PFSK-1 (cell line): ENCODE measurements around the gene CLIC3.

Source experiments
- FOXP2 ChIP-seq: optimal IDR thresholded peaks from 2 replicates; pipeline ENCODE3; 2011; ENCODE audit warnings: borderline replicate concordance, control low read depth, inconsistent platforms; ENCODE audit not compliant: insufficient read depth; ENCODE audit errors: extremely low read length, extremely low read depth
- POLR2AphosphoS5 ChIP-seq: IDR thresholded peaks from 2 replicates; pipeline ENCODE4 v1.6.1; 2012; ENCODE audit warnings: low read depth, mild to moderate bottlenecking, control low read depth, low read length, moderate library complexity
- REST ChIP-seq, 2 experiments: IDR thresholded peaks; 2 replicates each; pipeline versions ENCODE4 v1.6.1 to v1.8.0; 2011 to 2012; ENCODE audit warnings: low read depth in 2 of 2, low read length in 2 of 2, control low read depth in 1 of 2, inconsistent platforms in 1 of 2, mild to moderate bottlenecking in 1 of 2, moderate library complexity in 1 of 2; ENCODE audit not compliant: insufficient read depth in 1 of 2
- SIN3A ChIP-seq: IDR thresholded peaks from 2 replicates; pipeline ENCODE4 v1.6.1; 2012; ENCODE audit warnings: mild to moderate bottlenecking, low read length, moderate library complexity, borderline replicate concordance; ENCODE audit not compliant: insufficient read depth
- TAF1 ChIP-seq: IDR thresholded peaks from 2 replicates; pipeline ENCODE4 v1.6.1; 2012; ENCODE audit warnings: low read length, control low read depth, borderline replicate concordance; ENCODE audit not compliant: insufficient read depth

- no peak for TF ChIP-seq POLR2AphosphoS5
- TF ChIP-seq TAF1, result no peak
- TF ChIP-seq SIN3A, result no peak
- no peak for TF ChIP-seq REST (IDR thresholded peaks at IDR 0.05; ENCODE audit: insufficient read depth in 1 of 2, low read depth in 2 of 2, low read length in 2 of 2)
- no peak for TF ChIP-seq FOXP2
Observed at GRCh38 chr9:136992819-136993369, 3.5 kb downstream of the CLIC3 start.
